ENCODE data around the gene REP15. TPM values are rescaled to one million over a fixed set of nuclear protein-coding genes. Genes with fewer than 3 reads are reported as not detected.
A peak's percentile ranks its signal among the peaks of the same experiment; 100 is the strongest.

REP15 gene
- total RNA-seq, 1 experiment from 2014 or later: 1.3 TPM

DNA sequence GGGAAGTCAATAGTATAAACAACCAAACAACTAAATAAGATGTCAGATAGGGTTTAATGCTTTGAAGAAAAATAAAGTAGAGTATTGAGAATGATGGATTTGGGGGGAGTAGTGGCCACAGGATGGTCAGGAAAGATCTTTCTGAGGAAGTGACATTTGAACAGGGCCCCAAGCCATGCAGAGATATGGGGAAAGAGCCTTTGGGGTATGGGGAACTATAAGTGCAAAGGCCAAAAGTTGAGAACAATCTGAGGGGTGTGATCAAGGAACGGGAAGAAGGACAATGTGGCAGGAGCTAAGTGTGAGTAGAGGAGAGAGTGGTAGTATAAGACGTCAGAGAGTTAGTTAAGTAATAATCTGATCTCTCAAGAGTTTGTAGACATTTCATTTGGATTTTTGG, 15.7 kb downstream of the REP15 start:
- Histone ChIP-seq H2BK120ac (ENCODE audit: low read depth, low read length, poor library complexity, severe bottlenecking) (no peak overlapping the region), H3K23me2 (ENCODE audit: insufficient read length, low read depth, low read length, poor library complexity, severe bottlenecking) (peaks cover 5% of the 10 kb centered on the region), H2BK20ac (ENCODE audit: low read depth, low read length, poor library complexity, severe bottlenecking) (no peak overlapping the region), H2BK5ac (ENCODE audit: insufficient read length, low read length) (no peak overlapping the region), H3K27ac (ENCODE audit: insufficient read length, low read depth, low read length) (no peak overlapping the region), H3K14ac (ENCODE audit: insufficient read depth, low read length) (no peak overlapping the region), H3K79me1 (ENCODE audit: insufficient read depth, low read depth, low read length, poor library complexity, severe bottlenecking) (peaks cover 11% of the 10 kb centered on the region), H3K4me1 (ENCODE audit: insufficient read depth, low read length) (no peaks in the 10 kb centered on the region), H2BK12ac (ENCODE audit: insufficient read length, low read depth, low read length) (no peak overlapping the region), H3K9me3 (ENCODE audit: control insufficient read depth, low read depth, low read length) (no peaks in the 10 kb centered on the region), H3T11ph (ENCODE audit: low read length) (no peak overlapping the region), H4K8ac (replicated peaks; ENCODE audit: insufficient read length, low read depth, low read length) (no peak overlapping the region), H3K23ac (ENCODE audit: insufficient read length, low read depth, low read length) (no peak overlapping the region), H2AK5ac (ENCODE audit: insufficient read length, low read length) (no peak overlapping the region), H3K4me2 (ENCODE audit: insufficient read depth, insufficient read length, low read length) (peak overlapping the region; percentile 97), H2AFZ (ENCODE audit: low read length) (no peak overlapping the region), H3K18ac (ENCODE audit: insufficient read length, low read depth, low read length) (no peak overlapping the region), H3K9ac (ENCODE audit: extremely low read depth, insufficient read length, low read length) (no peak overlapping the region), H4K5ac (ENCODE audit: insufficient read length, low read depth, low read length) (no peak overlapping the region), H2BK15ac (ENCODE audit: low read depth, low read length) (no peak overlapping the region), H4K20me1 (ENCODE audit: control insufficient read depth, insufficient read depth, insufficient read length) (no peaks in the 10 kb centered on the region), H3K4ac (ENCODE audit: low read depth, low read length) (no peak overlapping the region), H3K56ac (ENCODE audit: insufficient read length, low read depth, low read length) (no peak overlapping the region), H3K27me3 (ENCODE audit: insufficient read depth, low read length) (no peaks in the 10 kb centered on the region), H3K79me2 (ENCODE audit: insufficient read depth, low read length) (peaks cover 10% of the 10 kb centered on the region; the same call in 1 of the 2 replicates), H4K91ac (ENCODE audit: insufficient read length, low read depth, low read length) (no peak overlapping the region)
- Mint-ChIP-seq H3K4me1 (peaks cover 15 to 19% of the 10 kb centered on the region in 2 experiments), H3K4me3 (peak overlapping the region; percentile 93 to 95), H3K36me3 (ENCODE audit: insufficient read depth in 1 of 3, low read depth in 3 of 3) (peaks cover 12 to 34% (median 16%) of the 10 kb centered on the region in 3 experiments), H3K27ac (peak overlapping the region in 1 of 3 experiments; percentile 2; a peak in 1 of 7 replicates), H3K9me3 (peaks cover 0 to 6% of the 10 kb centered on the region in 2 experiments; a peak in 1 of 5 replicates), H3K27me3 (ENCODE audit: low read depth) (no peaks in the 10 kb centered on the region; the same call in none of the 2 replicates)
- no peak for DNase-seq
- TF ChIP-seq, protein P1, sequence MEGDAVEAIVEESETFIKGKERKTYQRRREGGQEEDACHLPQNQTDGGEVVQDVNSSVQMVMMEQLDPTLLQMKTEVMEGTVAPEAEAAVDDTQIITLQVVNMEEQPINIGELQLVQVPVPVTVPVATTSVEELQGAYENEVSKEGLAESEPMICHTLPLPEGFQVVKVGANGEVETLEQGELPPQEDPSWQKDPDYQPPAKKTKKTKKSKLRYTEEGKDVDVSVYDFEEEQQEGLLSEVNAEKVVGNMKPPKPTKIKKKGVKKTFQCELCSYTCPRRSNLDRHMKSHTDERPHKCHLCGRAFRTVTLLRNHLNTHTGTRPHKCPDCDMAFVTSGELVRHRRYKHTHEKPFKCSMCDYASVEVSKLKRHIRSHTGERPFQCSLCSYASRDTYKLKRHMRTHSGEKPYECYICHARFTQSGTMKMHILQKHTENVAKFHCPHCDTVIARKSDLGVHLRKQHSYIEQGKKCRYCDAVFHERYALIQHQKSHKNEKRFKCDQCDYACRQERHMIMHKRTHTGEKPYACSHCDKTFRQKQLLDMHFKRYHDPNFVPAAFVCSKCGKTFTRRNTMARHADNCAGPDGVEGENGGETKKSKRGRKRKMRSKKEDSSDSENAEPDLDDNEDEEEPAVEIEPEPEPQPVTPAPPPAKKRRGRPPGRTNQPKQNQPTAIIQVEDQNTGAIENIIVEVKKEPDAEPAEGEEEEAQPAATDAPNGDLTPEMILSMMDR (conservative IDR thresholded peaks at IDR 0.05): no peak
- no CpG with 5 or more reads among the region's 2 CpGs for WGBS (ENCODE audit: extremely low coverage, insufficient read length, low lambda C conversion rate)
